DMS79 treated with DMSO at 0.1 percent for 48 hours (cell line): Measurements from ENCODE around the gene KCTD8.

Source experiments
- DNase-seq: peaks from one replicate; lab custom pipeline; 2025; lab: John Stamatoyannopoulos, UW

The KCTD8 gene

GRCh38 chr4:44162538-44163270 lies 285.9 kb downstream of the KCTD8 start:
- DNase-seq: no peak

GRCh38 chr4:44161756-44162155 lies 286.9 kb downstream of the KCTD8 start:
- no peak for DNase-seq

- DNase-seq: no peak
These were observed 287.7 kb downstream of the KCTD8 start for GRCh38 chr4:44160776-44161367.

- no peak for DNase-seq
These were observed 288.6 kb downstream of the KCTD8 start for GRCh38 chr4:44159991-44160390.

- DNase-seq: no peak
These were observed 290.9 kb downstream of the KCTD8 start for GRCh38 chr4:44157611-44158277.

GRCh38 chr4:44150091-44150576 lies 298.5 kb downstream of the KCTD8 start:
- no peak for DNase-seq

- DNase-seq: no peak
These were observed 299.3 kb downstream of the KCTD8 start for GRCh38 chr4:44149282-44149681.

GRCh38 chr4:44147571-44148075 lies 301.0 kb downstream of the KCTD8 start:
- no peak for DNase-seq

GRCh38 chr4:44146516-44146915 lies 302.1 kb downstream of the KCTD8 start:
- DNase-seq: no peak

- DNase-seq: no peak
These were observed 302.7 kb downstream of the KCTD8 start for GRCh38 chr4:44145868-44146267.

- DNase-seq: no peak
These were observed 316.1 kb downstream of the KCTD8 start for GRCh38 chr4:44132526-44132925.
